ENCODE data around the gene CSNK2A3.

The CSNK2A3 gene

GRCh38 chr11:11373934-11374333 lies 20.9 kb upstream of the CSNK2A3 start:
- no peak overlapping the region for H2BK5ac ChIP-seq (ENCODE audit: low read depth, low read length, poor library complexity)
- no peak overlapping the region for H2AK5ac ChIP-seq (ENCODE audit: low read length)
- no CpG with 5 or more reads among the region's 5 CpGs for WGBS (ENCODE audit: extremely low coverage, insufficient coverage, insufficient read length)
- DNase-seq = no peak
- no peak overlapping the region for H3K23ac ChIP-seq (ENCODE audit: low read length)
- no peak overlapping the region for H4K8ac ChIP-seq (ENCODE audit: low read depth, low read length)
- no peaks in the 10 kb centered on the region for H3K9me3 ChIP-seq (ENCODE audit: insufficient read depth, low read depth, low read length)
- no peaks in the 10 kb centered on the region for H3K79me1 ChIP-seq (ENCODE audit: low read length)
- H3K18ac ChIP-seq (ENCODE audit: low read length) = no peak overlapping the region
- no peak overlapping the region for H3K4me2 ChIP-seq (ENCODE audit: low read length)
- no peaks in the 10 kb centered on the region for H3K79me2 ChIP-seq (ENCODE audit: control insufficient read depth, insufficient read depth, low read length, poor library complexity)
- no peak overlapping the region for H2AFZ ChIP-seq (ENCODE audit: insufficient read depth, low read length, poor library complexity)
- H4K12ac ChIP-seq (ENCODE audit: low read depth, low read length) = no peak overlapping the region
- no peak overlapping the region for H3K9ac ChIP-seq (ENCODE audit: low read length)
- no peaks in the 10 kb centered on the region for H3K36me3 ChIP-seq (ENCODE audit: control insufficient read depth in 1 of 2, insufficient read depth in 2 of 2, low read length in 2 of 2)
- no peak overlapping the region for H2BK12ac ChIP-seq (ENCODE audit: low read length)
- H4K91ac ChIP-seq (ENCODE audit: low read depth, low read length) = no peak overlapping the region
- H3K27ac ChIP-seq (ENCODE audit: low read depth, low read length) = no peak overlapping the region
- H3K27me3 ChIP-seq (ENCODE audit: insufficient read depth, low read length) = no peaks in the 10 kb centered on the region
- no peak overlapping the region for H2BK120ac ChIP-seq (ENCODE audit: insufficient read depth, low read length, poor library complexity)
- H3K4me1 ChIP-seq (ENCODE audit: control insufficient read depth in 1 of 2, insufficient read depth in 2 of 2, low read length in 2 of 2) = peaks cover 3 to 6% of the 10 kb centered on the region in 2 experiments
- no peak overlapping the region for H3K4me3 ChIP-seq (ENCODE audit: low read depth, low read length)
- no peak overlapping the region for H3K4ac ChIP-seq (ENCODE audit: low read depth, low read length)
- H3K14ac ChIP-seq (ENCODE audit: low read length) = no peak overlapping the region

GRCh38 chr11:11372461-11372860 lies 19.4 kb upstream of the CSNK2A3 start:
- no peak overlapping the region for H2AK5ac ChIP-seq (ENCODE audit: low read length)
- no peak overlapping the region for H3K9ac ChIP-seq (ENCODE audit: low read length)
- no peaks in the 10 kb centered on the region for H3K27me3 ChIP-seq (ENCODE audit: insufficient read depth, low read length)
- no peaks in the 10 kb centered on the region for H3K9me3 ChIP-seq (ENCODE audit: insufficient read depth, low read depth, low read length)
- H2BK120ac ChIP-seq (ENCODE audit: insufficient read depth, low read length, poor library complexity) = no peak overlapping the region
- H4K12ac ChIP-seq (ENCODE audit: low read depth, low read length) = no peak overlapping the region
- no peak overlapping the region for H2BK5ac ChIP-seq (ENCODE audit: low read depth, low read length, poor library complexity)
- H3K14ac ChIP-seq (ENCODE audit: low read length) = no peak overlapping the region
- H3K79me1 ChIP-seq (ENCODE audit: low read length) = no peaks in the 10 kb centered on the region
- H3K4ac ChIP-seq (ENCODE audit: low read depth, low read length) = no peak overlapping the region
- no CpG with 5 or more reads among the region's 8 CpGs for WGBS (ENCODE audit: extremely low coverage, insufficient coverage, insufficient read length)
- H3K36me3 ChIP-seq (ENCODE audit: control insufficient read depth in 1 of 2, insufficient read depth in 2 of 2, low read length in 2 of 2) = no peaks in the 10 kb centered on the region
- H4K8ac ChIP-seq (ENCODE audit: low read depth, low read length) = no peak overlapping the region
- H3K4me3 ChIP-seq (ENCODE audit: low read depth, low read length) = no peak overlapping the region
- no peak overlapping the region for H4K91ac ChIP-seq (ENCODE audit: low read depth, low read length)
- no peak overlapping the region for H3K27ac ChIP-seq (ENCODE audit: low read depth, low read length)
- no peak overlapping the region for H3K23ac ChIP-seq (ENCODE audit: low read length)
- H2BK12ac ChIP-seq (ENCODE audit: low read length) = no peak overlapping the region
- peaks cover 3 to 6% of the 10 kb centered on the region in 2 experiments for H3K4me1 ChIP-seq (ENCODE audit: control insufficient read depth in 1 of 2, insufficient read depth in 2 of 2, low read length in 2 of 2)
- no peaks in the 10 kb centered on the region for H3K79me2 ChIP-seq (ENCODE audit: control insufficient read depth, insufficient read depth, low read length, poor library complexity)
- H3K4me2 ChIP-seq (ENCODE audit: low read length) = no peak overlapping the region
- no peak for DNase-seq
- H3K18ac ChIP-seq (ENCODE audit: low read length) = no peak overlapping the region
- no peak overlapping the region for H2AFZ ChIP-seq (ENCODE audit: insufficient read depth, low read length, poor library complexity)

- H3K14ac ChIP-seq (ENCODE audit: low read length) = no peak overlapping the region
- H3K9me3 ChIP-seq (ENCODE audit: insufficient read depth, low read depth, low read length) = no peaks in the 10 kb centered on the region
- H3K79me2 ChIP-seq (ENCODE audit: control insufficient read depth, insufficient read depth, low read length, poor library complexity) = no peaks in the 10 kb centered on the region
- no peaks in the 10 kb centered on the region for H3K36me3 ChIP-seq (ENCODE audit: control insufficient read depth in 1 of 2, insufficient read depth in 2 of 2, low read length in 2 of 2)
- H3K4me2 ChIP-seq (ENCODE audit: low read length) = no peak overlapping the region
- no peaks in the 10 kb centered on the region for H3K27me3 ChIP-seq (ENCODE audit: insufficient read depth, low read length)
- no peaks in the 10 kb centered on the region for H3K79me1 ChIP-seq (ENCODE audit: low read length)
- H2BK120ac ChIP-seq (ENCODE audit: insufficient read depth, low read length, poor library complexity) = no peak overlapping the region
- peaks cover 3 to 6% of the 10 kb centered on the region in 2 experiments for H3K4me1 ChIP-seq (ENCODE audit: control insufficient read depth in 1 of 2, insufficient read depth in 2 of 2, low read length in 2 of 2)
- no peak for DNase-seq
- no peak overlapping the region for H2AK5ac ChIP-seq (ENCODE audit: low read length)
- no peak overlapping the region for H3K27ac ChIP-seq (ENCODE audit: low read depth, low read length)
- H3K4ac ChIP-seq (ENCODE audit: low read depth, low read length) = no peak overlapping the region
- no peak overlapping the region for H3K4me3 ChIP-seq (ENCODE audit: low read depth, low read length)
- no peak overlapping the region for H3K9ac ChIP-seq (ENCODE audit: low read length)
- H3K23ac ChIP-seq (ENCODE audit: low read length) = no peak overlapping the region
- no peak overlapping the region for H4K8ac ChIP-seq (ENCODE audit: low read depth, low read length)
- no peak overlapping the region for H2BK5ac ChIP-seq (ENCODE audit: low read depth, low read length, poor library complexity)
- no peak overlapping the region for H2BK12ac ChIP-seq (ENCODE audit: low read length)
- no peak overlapping the region for H3K18ac ChIP-seq (ENCODE audit: low read length)
- no peak overlapping the region for H4K91ac ChIP-seq (ENCODE audit: low read depth, low read length)
- no peak overlapping the region for H4K12ac ChIP-seq (ENCODE audit: low read depth, low read length)
- no peak overlapping the region for H2AFZ ChIP-seq (ENCODE audit: insufficient read depth, low read length, poor library complexity)
- no CpG with 5 or more reads among the region's 6 CpGs for WGBS (ENCODE audit: extremely low coverage, insufficient coverage, insufficient read length)
Measured at GRCh38 chr11:11370962-11371303, 17.9 kb upstream of the CSNK2A3 start.

- Histone ChIP-seq H3K4me2 (ENCODE audit: low read length) (no peak overlapping the region), H3K14ac (ENCODE audit: low read length) (no peak overlapping the region), H3K4me3 (ENCODE audit: low read depth, low read length) (no peak overlapping the region), H3K4me1 (ENCODE audit: control insufficient read depth in 1 of 2, insufficient read depth in 2 of 2, low read length in 2 of 2) (peaks cover 3 to 6% of the 10 kb centered on the region in 2 experiments), H3K27ac (ENCODE audit: low read depth, low read length) (no peak overlapping the region), H3K36me3 (ENCODE audit: control insufficient read depth in 1 of 2, insufficient read depth in 2 of 2, low read length in 2 of 2) (no peaks in the 10 kb centered on the region), H2BK12ac (ENCODE audit: low read length) (no peak overlapping the region), H3K79me1 (ENCODE audit: low read length) (no peaks in the 10 kb centered on the region), H3K18ac (ENCODE audit: low read length) (no peak overlapping the region), H2BK120ac (ENCODE audit: insufficient read depth, low read length, poor library complexity) (no peak overlapping the region), H4K12ac (ENCODE audit: low read depth, low read length) (no peak overlapping the region), H3K9ac (ENCODE audit: low read length) (no peak overlapping the region), H2BK5ac (ENCODE audit: low read depth, low read length, poor library complexity) (no peak overlapping the region), H4K91ac (ENCODE audit: low read depth, low read length) (no peak overlapping the region), H3K9me3 (ENCODE audit: insufficient read depth, low read depth, low read length) (no peaks in the 10 kb centered on the region), H3K4ac (ENCODE audit: low read depth, low read length) (no peak overlapping the region), H3K27me3 (ENCODE audit: insufficient read depth, low read length) (no peaks in the 10 kb centered on the region), H2AK5ac (ENCODE audit: low read length) (no peak overlapping the region), H3K23ac (ENCODE audit: low read length) (no peak overlapping the region), H4K8ac (ENCODE audit: low read depth, low read length) (no peak overlapping the region), H3K79me2 (ENCODE audit: control insufficient read depth, insufficient read depth, low read length, poor library complexity) (no peaks in the 10 kb centered on the region), H2AFZ (ENCODE audit: insufficient read depth, low read length, poor library complexity) (no peak overlapping the region)
- no peak for DNase-seq
- no CpG with 5 or more reads among the region's 8 CpGs for WGBS (ENCODE audit: extremely low coverage, insufficient coverage, insufficient read length)
Measured at GRCh38 chr11:11370255-11370961, 17.4 kb upstream of the CSNK2A3 start.
